Cardiac muscle cell (in vitro differentiated cells and primary cell): ENCODE data around the gene TECR. TPM values are rescaled to one million over a fixed set of nuclear protein-coding genes. Genes with fewer than 3 reads are reported as not detected.

Source experiments
- DNase-seq, 2 donors: peaks; one replicate each; pipeline versions ENCODE4 v3.0.0 to v3.0.0-alpha.2; 2010 to 2017; ENCODE audit warnings: low read depth in 1 of 2, low spot score in 1 of 2
- H3K27ac ChIP-seq: fragments of 200-600 bp; sonication (generic); 2 replicates; pipeline ENCODE4 v1.5.1; 2016
- H3K27me3 ChIP-seq: fragments of 200-600 bp; sonication (generic); 2 replicates; pipeline ENCODE4 v1.6.0; 2016; ENCODE audit warnings: control low read depth
- H3K36me3 ChIP-seq: fragments of 200-600 bp; sonication (generic); 2 replicates; pipeline ENCODE4 v1.5.1; 2016; ENCODE audit warnings: control low read depth
- H3K4me1 ChIP-seq: fragments of 200-600 bp; sonication (generic); 2 replicates; pipeline ENCODE4 v1.8.1; 2017; ENCODE audit warnings: low read depth, mild to moderate bottlenecking, mixed run types
- H3K4me3 ChIP-seq: fragments of 200-600 bp; sonication (generic); 2 replicates; pipeline ENCODE4 v1.5.1; 2016; ENCODE audit warnings: mild to moderate bottlenecking
- H3K9me3 ChIP-seq: fragments of 200-600 bp; sonication (generic); 2 replicates; pipeline ENCODE4 v1.5.1; 2017; ENCODE audit warnings: low read depth, mild to moderate bottlenecking, control low read depth
- polyA plus RNA-seq: library from polyadenylated mRNA; unstranded; fragments of >200 nt; fragmentation: Nextera tagmentation; extraction: Ambion mirVana; gene quantifications from 2 replicates; pipeline ENCODE4 v1.2.1, GENCODE V29; 2016
- total RNA-seq: library from RNA; depleted of rRNA; stranded (reverse); fragments of >200 nt; gene quantifications from 2 replicates; pipeline ENCODE4 v1.2.3, GENCODE V29; 2016
- TF ChIP-seq, protein P1 (sequence below): IDR thresholded peaks from 2 replicates; pipeline ENCODE4 v1.5.1; 2012; ENCODE audit warnings: low read depth, mild to moderate bottlenecking, low read length

Gene TECR, protein sequence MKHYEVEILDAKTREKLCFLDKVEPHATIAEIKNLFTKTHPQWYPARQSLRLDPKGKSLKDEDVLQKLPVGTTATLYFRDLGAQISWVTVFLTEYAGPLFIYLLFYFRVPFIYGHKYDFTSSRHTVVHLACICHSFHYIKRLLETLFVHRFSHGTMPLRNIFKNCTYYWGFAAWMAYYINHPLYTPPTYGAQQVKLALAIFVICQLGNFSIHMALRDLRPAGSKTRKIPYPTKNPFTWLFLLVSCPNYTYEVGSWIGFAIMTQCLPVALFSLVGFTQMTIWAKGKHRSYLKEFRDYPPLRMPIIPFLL
- total RNA-seq = 77.4 and 83.1 TPM in 2 replicates
- polyA plus RNA-seq = 245 and 345 TPM in 2 replicates

DNA sequence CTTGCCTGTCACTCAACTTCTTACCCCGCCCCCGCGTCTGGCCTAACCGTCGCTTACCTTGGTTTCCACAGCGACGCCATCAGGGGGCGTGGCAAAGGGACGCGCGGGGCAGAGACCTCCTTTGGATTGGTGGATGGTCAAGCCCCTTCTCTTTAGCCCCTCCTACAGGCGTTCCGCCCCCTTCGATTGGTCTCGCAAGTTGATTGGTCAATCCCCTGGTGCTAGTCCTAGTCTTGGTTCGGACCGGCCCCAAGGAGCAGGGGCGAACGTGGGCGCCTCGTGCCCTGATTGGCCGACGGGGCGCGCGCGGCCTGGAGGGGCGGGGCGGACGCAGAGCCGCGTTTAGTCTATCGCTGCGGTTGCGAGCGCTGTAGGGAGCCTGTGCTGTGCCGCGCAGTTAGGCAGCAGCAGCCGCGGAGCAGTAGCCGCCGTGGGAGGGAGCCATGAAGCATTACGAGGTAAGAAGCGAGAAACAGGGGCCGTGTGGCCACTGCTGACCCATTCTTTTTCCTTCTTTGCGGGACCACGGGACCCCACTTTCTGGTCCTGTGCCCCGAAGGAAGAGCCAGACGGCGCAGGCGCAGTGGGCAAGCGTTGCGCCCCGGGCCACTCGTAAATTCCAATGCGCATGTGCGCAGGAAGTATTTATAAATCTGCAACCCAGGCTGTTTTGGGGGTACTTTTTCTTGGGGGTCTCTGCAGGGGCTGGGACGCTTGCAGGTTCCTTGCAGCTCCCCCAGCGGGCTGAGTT lies at the start of gene TECR:
Gene TECR, plus strand, starts transcription at position 341 of the 751 bp plus-strand sequence. Its CDS starts 103 bp downstream, at position 444.
- H3K9me3 ChIP-seq = no peaks in the 10 kb centered on the region
- H3K36me3 ChIP-seq = no peaks in the 10 kb centered on the region
- peak within 1 kb of the TSS; percentile 67 for H3K27ac ChIP-seq
- peak within 1 kb of the TSS; percentile 63 for H3K4me3 ChIP-seq
- DNase-seq = peak; percentile 100
- H3K4me1 ChIP-seq = peaks cover 4% of the 10 kb centered on the region
- no peaks in the 10 kb centered on the region for H3K27me3 ChIP-seq
- TF ChIP-seq, protein P1, sequence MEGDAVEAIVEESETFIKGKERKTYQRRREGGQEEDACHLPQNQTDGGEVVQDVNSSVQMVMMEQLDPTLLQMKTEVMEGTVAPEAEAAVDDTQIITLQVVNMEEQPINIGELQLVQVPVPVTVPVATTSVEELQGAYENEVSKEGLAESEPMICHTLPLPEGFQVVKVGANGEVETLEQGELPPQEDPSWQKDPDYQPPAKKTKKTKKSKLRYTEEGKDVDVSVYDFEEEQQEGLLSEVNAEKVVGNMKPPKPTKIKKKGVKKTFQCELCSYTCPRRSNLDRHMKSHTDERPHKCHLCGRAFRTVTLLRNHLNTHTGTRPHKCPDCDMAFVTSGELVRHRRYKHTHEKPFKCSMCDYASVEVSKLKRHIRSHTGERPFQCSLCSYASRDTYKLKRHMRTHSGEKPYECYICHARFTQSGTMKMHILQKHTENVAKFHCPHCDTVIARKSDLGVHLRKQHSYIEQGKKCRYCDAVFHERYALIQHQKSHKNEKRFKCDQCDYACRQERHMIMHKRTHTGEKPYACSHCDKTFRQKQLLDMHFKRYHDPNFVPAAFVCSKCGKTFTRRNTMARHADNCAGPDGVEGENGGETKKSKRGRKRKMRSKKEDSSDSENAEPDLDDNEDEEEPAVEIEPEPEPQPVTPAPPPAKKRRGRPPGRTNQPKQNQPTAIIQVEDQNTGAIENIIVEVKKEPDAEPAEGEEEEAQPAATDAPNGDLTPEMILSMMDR = no peak

DNA sequence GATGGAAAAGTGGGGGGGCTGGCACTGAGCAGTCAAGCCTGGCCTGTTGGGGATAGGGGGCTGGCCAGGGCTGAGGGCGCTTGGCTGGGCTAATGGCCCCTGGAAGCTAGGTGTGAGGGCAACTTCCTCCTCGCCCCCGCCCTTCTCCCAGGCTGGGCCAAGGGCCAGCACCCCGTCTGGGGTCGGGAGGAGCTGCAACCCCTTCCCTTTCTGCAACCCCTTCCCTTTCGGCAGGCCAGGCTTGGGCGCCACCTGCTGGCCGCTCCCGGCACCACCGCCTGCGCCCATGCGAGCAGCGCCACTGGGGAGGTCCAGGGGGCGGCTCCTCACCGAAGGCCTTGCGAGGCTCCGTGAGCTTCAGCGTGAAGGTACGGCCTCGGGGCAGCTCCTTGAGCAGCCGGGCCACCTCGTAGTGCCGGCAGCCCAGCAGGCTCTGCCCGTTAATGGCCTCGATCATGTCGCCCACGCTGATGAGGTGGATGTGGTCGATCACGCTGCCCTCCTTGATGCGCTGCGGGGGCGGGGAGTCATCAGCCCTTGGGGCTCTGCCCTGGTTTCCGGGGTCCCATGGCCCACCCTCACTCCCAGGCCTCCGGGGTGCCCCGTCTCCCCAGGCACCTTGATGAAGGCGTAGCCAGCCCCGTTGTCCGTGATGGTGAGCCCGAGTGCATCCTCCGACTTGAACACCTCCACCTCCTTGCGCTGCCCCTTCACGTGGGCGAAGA lies 49.3 kb upstream of the TECR start:
- DNase-seq = peak; percentile 43 to 64
- Histone ChIP-seq H3K27me3 (no peaks in the 10 kb centered on the region), H3K27ac (no peak overlapping the region), H3K4me3 (no peak overlapping the region), H3K4me1 (no peaks in the 10 kb centered on the region), H3K36me3 (no peaks in the 10 kb centered on the region), H3K9me3 (no peaks in the 10 kb centered on the region)
- TF ChIP-seq, protein P1 = peak; percentile 83

- Histone ChIP-seq H3K4me1 (no peaks in the 10 kb centered on the region), H3K9me3 (no peaks in the 10 kb centered on the region), H3K27ac (no peak overlapping the region), H3K4me3 (no peak overlapping the region), H3K27me3 (no peaks in the 10 kb centered on the region), H3K36me3 (no peaks in the 10 kb centered on the region)
- no peak for DNase-seq
- TF ChIP-seq, protein P1 = no peak
Measured at GRCh38 chr19:14480700-14481079, 48.7 kb upstream of the TECR start.

- TF ChIP-seq, protein P1 = no peak
- Histone ChIP-seq H3K36me3 (no peaks in the 10 kb centered on the region), H3K4me1 (no peaks in the 10 kb centered on the region), H3K27ac (no peak overlapping the region), H3K27me3 (no peaks in the 10 kb centered on the region), H3K4me3 (no peak overlapping the region), H3K9me3 (no peaks in the 10 kb centered on the region)
- DNase-seq = no peak
Measured at GRCh38 chr19:14482172-14482941, 47.0 kb upstream of the TECR start.
